CD8-positive, alpha-beta memory T cell (primary cell): ENCODE data around the gene SLC22A1. TPM values are rescaled to one million over a fixed set of nuclear protein-coding genes. Genes with fewer than 3 reads are reported as not detected.
A peak's percentile ranks its signal among the peaks of the same experiment; 100 is the strongest.
"Not testable (repeated sequence)": the region's sequence is repeated elsewhere in the genome, so short reads cannot be mapped to it uniquely, and the experiment has no call there.

Source experiments
- CTCF ChIA-PET: fragments of 350-600 bp; sonication (Branson Sonifier 250); formaldehyde crosslinking; loops from one replicate; lab custom pipeline; 2021; ENCODE audit warnings: antibody characterized with exemption; lab: Charles Lee
- POLR2A ChIA-PET: fragments of 350-600 bp; sonication (Branson Sonifier 250); formaldehyde crosslinking; loops from one replicate; lab custom pipeline; 2021; ENCODE audit warnings: antibody characterized with exemption; lab: Charles Lee
- DNase-seq, 5 donors: peaks; one replicate each; pipeline versions ENCODE4 v3.0.0 to v3.0.0-alpha.2; 2020 to 2022; ENCODE audit warnings: mixed read lengths in 1 of 5
- H3K27ac ChIP-seq: one replicate; pipeline ENCODE4 v1.7.0; 2013; ENCODE audit warnings: low read depth, mild to moderate bottlenecking, low read length, moderate library complexity
- H3K27me3 ChIP-seq: 2 replicates; pipeline ENCODE4 v1.7.0; 2013; ENCODE audit warnings: low read length, mild to moderate bottlenecking; ENCODE audit not compliant: insufficient read depth, poor library complexity, severe bottlenecking
- H3K36me3 ChIP-seq: 2 replicates; pipeline ENCODE4 v1.7.0; 2013; ENCODE audit warnings: mild to moderate bottlenecking, low read length, moderate library complexity; ENCODE audit not compliant: insufficient read depth
- H3K4me1 ChIP-seq: 2 replicates; pipeline ENCODE4 v1.7.0; 2013; ENCODE audit warnings: mild to moderate bottlenecking, low read length, moderate library complexity; ENCODE audit not compliant: insufficient read depth
- H3K4me3 ChIP-seq: 2 replicates; pipeline ENCODE4 v1.7.0; 2013; ENCODE audit warnings: mild to moderate bottlenecking, low read length
- H3K9me3 ChIP-seq: 2 replicates; pipeline ENCODE4 v1.7.0; 2013; ENCODE audit warnings: mild to moderate bottlenecking, low read length
- H3K27ac Mint-ChIP-seq, 8 donors: one replicate each; pipeline ENCODE4 v1.8.0; 2020 to 2021; ENCODE audit warnings: mixed read lengths in 8 of 8, mild to moderate bottlenecking in 6 of 8, inconsistent platforms in 3 of 8, moderate library complexity in 3 of 8
- H3K27me3 Mint-ChIP-seq, 2 donors: one replicate each; pipeline ENCODE4 v1.8.0; 2020 to 2021; ENCODE audit warnings: mixed read lengths in 2 of 2, mild to moderate bottlenecking in 1 of 2, moderate library complexity in 1 of 2
- H3K36me3 Mint-ChIP-seq, 3 donors: one replicate each; pipeline ENCODE4 v1.8.0; 2020 to 2021; ENCODE audit warnings: mixed read lengths in 3 of 3, inconsistent platforms in 1 of 3, mild to moderate bottlenecking in 1 of 3
- H3K4me1 Mint-ChIP-seq, 3 donors: one replicate each; pipeline ENCODE4 v1.8.0; 2020 to 2021; ENCODE audit warnings: mixed read lengths in 3 of 3, inconsistent platforms in 1 of 3, mild to moderate bottlenecking in 1 of 3
- H3K4me3 Mint-ChIP-seq, 7 donors: one replicate each; pipeline ENCODE4 v1.8.0; 2020 to 2021; ENCODE audit warnings: mixed read lengths in 7 of 7, mild to moderate bottlenecking in 6 of 7, moderate library complexity in 4 of 7, inconsistent platforms in 2 of 7
- H3K9me3 Mint-ChIP-seq, 5 donors: one replicate each; pipeline ENCODE4 v1.8.0; 2020 to 2022; ENCODE audit warnings: mixed read lengths in 5 of 5, mild to moderate bottlenecking in 3 of 5, moderate library complexity in 2 of 5, inconsistent platforms in 1 of 5
- polyA plus RNA-seq: library from polyadenylated mRNA; unstranded; fragments of 300-500 nt; fragmentation: Illumina TruSeq; gene quantifications from one replicate; pipeline ENCODE4 v1.2.3, GENCODE V29; 2021
- total RNA-seq, 2 experiments: library from RNA; stranded (reverse); gene quantifications; one replicate each; pipeline ENCODE4 v1.2.3, GENCODE V29; 2021

Gene SLC22A1
- total and polyA plus RNA-seq, 3 experiments from 2014 or later = 0.13 to 0.49 (median 0.22) TPM

DNA sequence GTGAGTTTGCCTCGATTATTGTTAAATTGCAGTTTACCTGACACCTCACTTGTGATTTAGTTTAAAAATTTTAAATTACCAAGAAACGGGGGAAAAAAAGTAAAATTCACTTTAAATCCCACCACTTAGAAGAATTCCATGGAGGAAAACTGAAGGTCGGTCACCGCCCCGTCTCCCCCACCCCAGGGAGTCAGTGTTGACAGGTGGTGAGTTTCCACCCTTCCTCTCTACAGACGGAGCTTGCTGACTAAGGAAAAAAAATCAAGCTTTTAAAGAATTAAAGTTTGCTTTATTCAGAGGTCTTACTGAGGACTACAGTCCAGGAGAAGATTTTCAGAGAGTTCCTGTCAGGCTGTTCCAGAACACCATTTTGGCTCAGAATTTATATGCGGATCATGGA, 42.3 kb downstream of the SLC22A1 start:
- H3K27me3 Mint-ChIP-seq = peaks cover 2 to 20% of the 10 kb centered on the region in 2 donors
- DNase-seq = no peak
- H3K4me1 Mint-ChIP-seq = no peaks in the 10 kb centered on the region
- H3K9me3 Mint-ChIP-seq = peaks cover 0 to 7% (median 4%) of the 10 kb centered on the region in 5 donors
- CTCF ChIA-PET = no interaction called here
- no peak overlapping the region for H3K4me3 Mint-ChIP-seq
- H3K4me3 ChIP-seq = no peak overlapping the region
- H3K27me3 ChIP-seq = peaks cover 6% of the 10 kb centered on the region
- no peak overlapping the region for H3K27ac ChIP-seq
- no peaks in the 10 kb centered on the region for H3K4me1 ChIP-seq
- H3K9me3 ChIP-seq = no peaks in the 10 kb centered on the region
- peaks cover 0 to 9% (median 1%) of the 10 kb centered on the region in 3 donors for H3K36me3 Mint-ChIP-seq
- H3K27ac Mint-ChIP-seq = no peak overlapping the region
- H3K36me3 ChIP-seq = no peaks in the 10 kb centered on the region
- POLR2A ChIA-PET = no interaction called here

DNA sequence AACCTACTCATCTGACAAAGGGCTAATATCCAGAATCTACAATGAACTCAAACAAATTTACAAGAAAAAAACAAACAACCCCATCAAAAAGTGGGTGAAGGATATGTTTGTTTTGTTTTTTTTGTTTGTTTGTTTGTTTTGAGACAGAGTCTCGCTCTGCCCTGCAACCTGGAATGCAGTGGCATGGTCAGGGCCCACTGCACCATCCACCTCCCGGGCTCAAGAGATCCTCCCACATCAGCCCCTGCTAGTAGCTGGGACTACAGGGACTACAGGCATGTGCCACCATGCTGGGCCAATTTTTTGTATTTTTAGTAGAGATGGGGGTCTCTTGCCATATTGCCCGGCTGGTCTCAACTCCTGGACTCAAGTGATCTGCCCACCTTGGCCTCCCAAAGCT, 44.3 kb downstream of the SLC22A1 start:
- H3K4me1 Mint-ChIP-seq, H3K27me3 ChIP-seq, H3K36me3 ChIP-seq, H3K4me3 ChIP-seq, DNase-seq, CTCF ChIA-PET, H3K4me1 ChIP-seq, H3K4me3 Mint-ChIP-seq, H3K36me3 Mint-ChIP-seq, H3K9me3 Mint-ChIP-seq, H3K9me3 ChIP-seq, H3K27ac ChIP-seq, H3K27ac Mint-ChIP-seq, POLR2A ChIA-PET: not testable (repeated sequence)
- peaks cover 8 to 32% of the 10 kb centered on the region in 2 donors for H3K27me3 Mint-ChIP-seq

DNA sequence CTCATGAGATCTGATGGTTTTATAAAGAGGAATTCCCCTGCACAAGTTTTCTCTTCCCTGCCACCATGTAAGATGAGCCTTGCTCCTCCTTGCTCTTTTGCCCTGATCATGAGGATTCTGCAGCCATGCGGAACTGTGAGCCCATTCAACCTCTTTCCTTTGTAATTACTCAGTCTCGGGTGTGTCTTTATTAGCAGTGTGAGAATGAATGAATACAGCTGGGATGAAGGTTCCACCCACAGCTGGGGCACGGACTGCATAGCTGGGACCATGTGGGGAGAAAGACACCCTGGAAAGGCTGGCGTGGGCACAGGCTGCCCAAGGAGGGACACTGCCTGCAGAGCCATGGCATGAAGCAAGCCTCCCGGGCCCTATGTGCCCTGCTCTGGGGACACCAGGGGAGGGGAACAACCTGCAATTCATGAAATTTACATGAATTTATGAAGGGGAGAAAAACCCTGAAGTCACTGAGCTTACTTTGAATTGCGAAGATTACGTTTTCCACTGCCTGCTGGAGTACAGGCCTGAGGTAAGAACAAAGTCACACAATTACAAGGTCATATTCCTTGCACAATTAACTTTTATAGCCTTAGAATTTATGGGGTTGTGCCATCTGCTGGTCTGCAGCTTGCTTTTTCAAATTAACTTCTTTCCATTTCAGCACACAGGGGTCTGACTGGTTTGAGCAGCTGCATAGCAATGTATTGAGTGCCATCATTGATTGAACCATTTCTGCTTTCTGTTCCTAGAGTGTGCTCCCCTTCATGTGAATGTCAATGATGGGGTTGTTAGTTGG, 46.2 kb downstream of the SLC22A1 start:
- Histone ChIP-seq H3K9me3 (no peaks in the 10 kb centered on the region), H3K4me3 (no peak overlapping the region), H3K36me3 (no peaks in the 10 kb centered on the region), H3K27ac (no peak overlapping the region), H3K4me1 (no peaks in the 10 kb centered on the region), H3K27me3 (peaks cover 6% of the 10 kb centered on the region)
- Mint-ChIP-seq H3K4me1 (no peaks in the 10 kb centered on the region), H3K27me3 (peaks cover 10 to 49% of the 10 kb centered on the region in 2 donors), H3K36me3 (peaks cover 0 to 4% (median 0%) of the 10 kb centered on the region in 3 donors), H3K9me3 (peaks cover 0 to 7% (median 4%) of the 10 kb centered on the region in 5 donors), H3K4me3 (peak overlapping the region in 1 of 7 donors; percentile 8), H3K27ac (no peak overlapping the region)
- POLR2A ChIA-PET = no interaction called here
- CTCF ChIA-PET = no interaction called here
- DNase-seq = no peak

DNA sequence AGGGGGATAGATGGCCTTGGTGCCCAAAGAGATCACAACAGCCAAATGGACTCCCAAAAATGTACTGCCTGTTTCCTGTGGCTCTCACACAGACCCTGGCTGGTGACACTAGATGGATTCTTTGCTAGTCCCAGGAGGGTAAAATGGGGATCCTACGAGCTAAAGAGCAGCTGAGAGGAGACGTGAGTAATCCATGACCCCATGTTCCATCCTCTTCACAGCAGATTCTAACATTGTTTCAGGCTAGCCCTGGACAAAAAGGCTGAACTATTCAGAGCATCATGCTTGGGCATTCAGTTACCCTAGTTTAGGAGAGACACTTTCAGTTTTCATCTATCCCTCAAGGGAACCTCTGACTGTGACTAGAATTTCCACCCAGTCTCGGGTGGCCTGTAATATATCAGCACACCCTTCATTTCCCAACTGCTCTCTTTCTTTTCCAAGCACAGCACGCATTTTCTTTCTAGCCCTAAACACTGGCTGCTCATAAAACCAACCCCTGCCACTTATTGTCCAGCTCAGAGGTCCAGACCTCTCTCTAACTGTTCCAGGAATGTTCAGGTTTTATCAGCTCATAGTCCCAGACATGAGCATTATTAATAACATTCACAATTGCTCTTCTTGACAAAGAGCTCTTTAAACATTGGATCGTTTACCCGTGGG, 48.5 kb downstream of the SLC22A1 start:
- POLR2A ChIA-PET = no interaction called here
- peaks cover 10 to 46% of the 10 kb centered on the region in 2 donors for H3K27me3 Mint-ChIP-seq
- no peak for DNase-seq
- CTCF ChIA-PET = no interaction called here
- H3K4me1 Mint-ChIP-seq = no peaks in the 10 kb centered on the region
- Histone ChIP-seq H3K27me3 (peaks cover 6% of the 10 kb centered on the region), H3K27ac (no peak overlapping the region), H3K4me3 (no peak overlapping the region), H3K36me3 (no peaks in the 10 kb centered on the region), H3K4me1 (no peaks in the 10 kb centered on the region), H3K9me3 (no peaks in the 10 kb centered on the region)
- H3K9me3 Mint-ChIP-seq = peaks cover 0 to 2% (median 2%) of the 10 kb centered on the region in 5 donors
- no peak overlapping the region for H3K4me3 Mint-ChIP-seq
- no peak overlapping the region for H3K27ac Mint-ChIP-seq
- peaks cover 0 to 2% (median 0%) of the 10 kb centered on the region in 3 donors for H3K36me3 Mint-ChIP-seq

GRCh38 chr6:160172704-160173103, 51.1 kb downstream of the SLC22A1 start:
- Histone ChIP-seq H3K4me1 (no peaks in the 10 kb centered on the region), H3K27me3 (no peaks in the 10 kb centered on the region), H3K4me3 (no peak overlapping the region), H3K9me3 (no peaks in the 10 kb centered on the region), H3K36me3 (no peaks in the 10 kb centered on the region), H3K27ac (no peak overlapping the region)
- POLR2A ChIA-PET = no interaction called here
- Mint-ChIP-seq H3K27me3 (peaks cover 10 to 46% of the 10 kb centered on the region in 2 donors), H3K27ac (no peak overlapping the region), H3K4me3 (no peak overlapping the region), H3K36me3 (no peaks in the 10 kb centered on the region), H3K9me3 (no peaks in the 10 kb centered on the region), H3K4me1 (no peaks in the 10 kb centered on the region)
- no peak for DNase-seq
- CTCF ChIA-PET = no interaction called here

DNA sequence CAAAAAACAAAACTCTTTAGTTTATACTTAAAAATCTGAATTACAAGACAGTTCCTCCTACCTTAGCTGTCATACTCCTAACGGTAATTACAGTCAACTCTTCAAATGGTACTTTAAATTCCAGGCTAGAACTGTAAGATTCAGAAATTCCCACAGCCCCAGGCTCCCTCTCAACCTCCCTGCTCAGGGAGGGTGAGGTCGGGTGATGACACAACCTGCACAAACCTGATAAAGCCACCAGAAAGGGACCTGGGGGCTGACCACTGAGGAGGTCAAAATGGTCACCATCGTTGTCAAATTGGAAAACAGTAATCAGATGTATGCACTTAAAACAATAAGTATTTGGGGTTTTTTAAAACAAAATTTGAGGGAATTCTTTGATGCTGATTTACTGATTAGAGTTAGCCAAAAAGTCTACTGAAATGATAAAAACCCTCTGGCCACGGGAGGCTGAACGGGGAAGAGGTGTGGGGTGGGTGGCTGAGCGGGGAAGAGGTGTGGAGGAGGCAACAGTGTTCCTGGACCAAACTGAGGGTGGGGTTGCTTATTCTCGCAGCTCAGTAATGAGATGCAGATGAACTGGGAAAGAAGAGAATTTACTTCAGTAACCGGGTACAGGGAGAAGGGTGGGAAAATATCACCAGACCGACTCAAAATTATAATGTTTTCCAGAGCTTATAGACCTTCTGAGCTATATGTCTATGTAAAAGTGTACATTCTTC, 52.4 kb downstream of the SLC22A1 start:
- no peaks in the 10 kb centered on the region for H3K9me3 ChIP-seq
- Mint-ChIP-seq H3K27me3 (peaks cover 10 to 44% of the 10 kb centered on the region in 2 donors), H3K27ac (no peak overlapping the region), H3K4me1 (no peaks in the 10 kb centered on the region), H3K36me3 (no peaks in the 10 kb centered on the region), H3K4me3 (no peak overlapping the region), H3K9me3 (no peaks in the 10 kb centered on the region)
- ChIA-PET CTCF (no interaction called here), POLR2A (no interaction called here)
- H3K4me1 ChIP-seq = no peaks in the 10 kb centered on the region
- no peak overlapping the region for H3K27ac ChIP-seq
- no peak for DNase-seq
- no peaks in the 10 kb centered on the region for H3K27me3 ChIP-seq
- no peaks in the 10 kb centered on the region for H3K36me3 ChIP-seq
- H3K4me3 ChIP-seq = no peak overlapping the region

- Mint-ChIP-seq H3K4me3 (no peak overlapping the region), H3K4me1 (no peaks in the 10 kb centered on the region), H3K9me3 (no peaks in the 10 kb centered on the region), H3K27ac (no peak overlapping the region), H3K27me3 (peaks cover 9 to 43% of the 10 kb centered on the region in 2 donors), H3K36me3 (no peaks in the 10 kb centered on the region)
- H3K4me3 ChIP-seq = no peak overlapping the region
- H3K9me3 ChIP-seq = no peaks in the 10 kb centered on the region
- no peak for DNase-seq
- CTCF ChIA-PET = no interaction called here
- no peaks in the 10 kb centered on the region for H3K27me3 ChIP-seq
- H3K36me3 ChIP-seq = no peaks in the 10 kb centered on the region
- POLR2A ChIA-PET = no interaction called here
- no peak overlapping the region for H3K27ac ChIP-seq
- H3K4me1 ChIP-seq = no peaks in the 10 kb centered on the region
Measured at GRCh38 chr6:160174681-160175080, 53.1 kb downstream of the SLC22A1 start.

DNA sequence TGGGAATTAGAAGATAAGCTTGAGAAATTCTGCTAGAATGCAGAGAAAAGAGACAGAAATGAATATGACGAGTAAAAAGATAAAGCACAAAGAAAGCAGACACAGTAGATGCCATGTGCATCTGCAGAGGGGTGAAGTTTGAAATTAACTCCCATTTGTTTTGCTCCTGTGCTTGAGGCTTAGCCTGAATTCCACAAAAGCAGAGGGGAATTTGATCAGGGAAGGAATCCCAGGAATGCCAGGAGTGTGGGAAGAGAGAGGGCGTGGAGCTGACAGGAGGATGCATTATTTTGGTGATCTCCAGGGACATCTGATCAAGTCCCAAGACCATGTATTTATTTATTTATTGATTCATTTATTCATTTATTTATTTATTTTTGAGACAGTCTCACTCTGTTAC, 55.6 kb downstream of the SLC22A1 start:
- CTCF ChIA-PET = no interaction called here
- no peaks in the 10 kb centered on the region for H3K36me3 Mint-ChIP-seq
- peaks cover 14 to 27% of the 10 kb centered on the region in 2 donors for H3K27me3 Mint-ChIP-seq
- no peaks in the 10 kb centered on the region for H3K36me3 ChIP-seq
- POLR2A ChIA-PET = no interaction called here
- no peak overlapping the region for H3K4me3 ChIP-seq
- peak overlapping the region in 1 of 8 donors; percentile 51 for H3K27ac Mint-ChIP-seq
- H3K4me3 Mint-ChIP-seq = no peak overlapping the region
- H3K4me1 ChIP-seq = no peaks in the 10 kb centered on the region
- no peaks in the 10 kb centered on the region for H3K9me3 ChIP-seq
- no peak for DNase-seq
- no peaks in the 10 kb centered on the region for H3K27me3 ChIP-seq
- no peaks in the 10 kb centered on the region for H3K4me1 Mint-ChIP-seq
- H3K27ac ChIP-seq = no peak overlapping the region
- H3K9me3 Mint-ChIP-seq = no peaks in the 10 kb centered on the region
